GM12878 (cell line): Measurements from ENCODE around the gene SLAMF9. TPM values are rescaled to one million over a fixed set of nuclear protein-coding genes. Genes with fewer than 3 reads are reported as not detected.

ENCODE experiments used
- ATAC-seq: fragments of 200-7000 bp; cut with Tn5 transposase; 3 replicates; pipeline ENCODE4 v1.9.1; 2020; ENCODE audit warnings: mild to moderate bottlenecking, moderate library complexity
- BruUV-seq: library from RNA; stranded (reverse); fragments of 400-500 nt; replicated peaks from 2 replicates; lab custom pipeline; 2021; lab: Mats Ljungman, UMichigan
- CTCF ChIA-PET: fragments of 300-600 bp; sonication (Branson Sonifier 250); formaldehyde crosslinking; extraction: SDS; loops from one replicate; lab custom pipeline; 2021; ENCODE audit warnings: inconsistent platforms; lab: Yijun Ruan, JAX
- POLR2A ChIA-PET: fragments of 350-600 bp; formaldehyde crosslinking; extraction: SDS; loops from one replicate; lab custom pipeline; 2021; ENCODE audit warnings: inconsistent platforms; lab: Charles Lee
- RAD21 ChIA-PET: fragments of 300-600 bp; sonication (Branson Sonifier 250); formaldehyde crosslinking; loops from one replicate; lab custom pipeline; 2023; ENCODE audit warnings: antibody characterized with exemption; ENCODE audit not compliant: unreplicated experiment; lab: Charles Lee
- SMC1A ChIA-PET: fragments of 300-600 bp; sonication (Branson Sonifier 250); formaldehyde crosslinking; loops from one replicate; lab custom pipeline; 2023; ENCODE audit not compliant: unreplicated experiment, uncharacterized antibody; lab: Charles Lee
- DNase-seq: peaks from one replicate; pipeline ENCODE4 v3.0.0-alpha.2; 2011; ENCODE audit warnings: low read depth, low spot score
- FAIRE-seq: peaks from 3 replicates; lab custom pipeline; 2011; peaks lifted over from hg19 to GRCh38; lab: Jason Lieb, UNC
- H2AFZ ChIP-seq: 2 replicates; pipeline ENCODE4 v1.6.0; 2011; ENCODE audit warnings: low read depth, low read length, control low read depth; ENCODE audit not compliant: control insufficient read depth
- H3K27ac ChIP-seq: 2 replicates; pipeline ENCODE4 v1.5.1; 2011; ENCODE audit warnings: control low read depth; ENCODE audit not compliant: control insufficient read depth, insufficient read depth
- H3K27me3 ChIP-seq, 2 experiments: replicated peaks in 1 of 2; 2 replicates each; pipeline versions ENCODE4 v1.6.0 to v1.6.1; 2011; ENCODE audit warnings: low read length in 1 of 2; ENCODE audit not compliant: control insufficient read depth in 2 of 2, insufficient read depth in 2 of 2
- H3K36me3 ChIP-seq, 2 experiments: 2 replicates each; pipeline ENCODE4 v1.5.1; 2011; ENCODE audit warnings: low read length in 1 of 2; ENCODE audit not compliant: control insufficient read depth in 2 of 2, insufficient read depth in 2 of 2
- H3K4me1 ChIP-seq: 2 replicates; pipeline ENCODE4 v1.6.1; 2011; ENCODE audit warnings: mild to moderate bottlenecking, low read length, moderate library complexity, mixed read lengths; ENCODE audit not compliant: control insufficient read depth, insufficient read depth
- H3K4me2 ChIP-seq: 2 replicates; pipeline ENCODE4 v1.6.0; 2011; ENCODE audit warnings: control low read depth; ENCODE audit not compliant: control insufficient read depth, insufficient read depth
- H3K4me3 ChIP-seq: fragments of 200-600 bp; sonication (generic); 2 replicates; pipeline ENCODE4 v1.5.1; 2016
- H3K79me2 ChIP-seq: 2 replicates; pipeline ENCODE4 v1.6.0; 2011; ENCODE audit warnings: low read length; ENCODE audit not compliant: control insufficient read depth, insufficient read depth
- H3K9ac ChIP-seq: 2 replicates; pipeline ENCODE4 v1.8.0; 2011; ENCODE audit warnings: low read length, control low read depth, mixed read lengths; ENCODE audit not compliant: control insufficient read depth, insufficient read depth
- H3K9me3 ChIP-seq: replicated peaks from 3 replicates; pipeline ENCODE4 v1.5.1; 2011; ENCODE audit warnings: mild to moderate bottlenecking, low read length; ENCODE audit not compliant: control insufficient read depth, insufficient read depth
- H4K20me1 ChIP-seq: 2 replicates; pipeline ENCODE4 v1.6.0; 2011; ENCODE audit not compliant: control insufficient read depth, insufficient read depth
- ATF7 ChIP-seq: fragments of 450-650 bp; IDR thresholded peaks from 2 replicates; pipeline ENCODE4 v1.6.1; 2016; ENCODE audit warnings: low read depth, mild to moderate bottlenecking
- BRCA1 ChIP-seq: IDR thresholded peaks from 2 replicates; pipeline ENCODE4 v1.6.1; 2011; ENCODE audit warnings: low read depth, low read length, improper control_type of control experiment
- CREB1 ChIP-seq: IDR thresholded peaks from 2 replicates; pipeline ENCODE4 v1.6.1; 2012; ENCODE audit warnings: low read depth, mild to moderate bottlenecking, inconsistent platforms
- E4F1 ChIP-seq: fragments of 450-650 bp; IDR thresholded peaks from 2 replicates; pipeline ENCODE4 v1.6.1; 2018; ENCODE audit warnings: borderline replicate concordance, mild to moderate bottlenecking; ENCODE audit not compliant: partially characterized antibody
- FOXK2 ChIP-seq: fragments of 450-650 bp; IDR thresholded peaks from 2 replicates; pipeline ENCODE4 v1.6.1; 2017; ENCODE audit warnings: mild to moderate bottlenecking, moderate library complexity
- HSF1 ChIP-seq: fragments of 150-350 bp; IDR thresholded peaks from 2 replicates; pipeline ENCODE4 v1.6.1; 2014; ENCODE audit warnings: mild to moderate bottlenecking, low read depth, low read length
- MEF2A ChIP-seq: IDR thresholded peaks from 2 replicates; pipeline ENCODE4 v1.6.1; 2011; ENCODE audit warnings: low read depth, mild to moderate bottlenecking, low read length, moderate library complexity; ENCODE audit not compliant: insufficient read depth
- MTA2 ChIP-seq: fragments of 450-650 bp; IDR thresholded peaks from 2 replicates; pipeline ENCODE4 v1.6.1; 2016; ENCODE audit warnings: low read depth, mild to moderate bottlenecking, moderate library complexity
- NBN ChIP-seq: fragments of 450-650 bp; IDR thresholded peaks from 2 replicates; pipeline ENCODE4 v1.6.1; 2016
- RCOR1 ChIP-seq: conservative IDR thresholded peaks from 2 replicates; pipeline ENCODE4 v1.6.1; 2012; ENCODE audit warnings: low read depth, low read length, improper control_type of control experiment
- RELB ChIP-seq: fragments of 450-650 bp; IDR thresholded peaks from 2 replicates; pipeline ENCODE4 v1.6.1; 2017; ENCODE audit warnings: low read depth, mild to moderate bottlenecking, moderate library complexity
- SMARCA5 ChIP-seq: fragments of 450-650 bp; IDR thresholded peaks from 2 replicates; pipeline ENCODE4 v1.6.1; 2017; ENCODE audit warnings: mild to moderate bottlenecking
- WGBS: methylation state at CpG from one replicate; pipeline ENCODE4 v1.1.6; 2016; ENCODE audit warnings: low lambda C conversion rate; ENCODE audit not compliant: insufficient replicate concordance, insufficient coverage; ENCODE audit errors: missing lambda C conversion rate; 5-methylcytosine and 5-hydroxymethylcytosine counted together
- in situ Hi-C: fragments of 300-500 bp; cut with MboI; formaldehyde crosslinking; loops from 9 replicates; pipeline ENCODE4 v1.14.3; 2018; ENCODE audit warnings: mixed read lengths
- intact Hi-C: fragments of 100-400 bp; cut with micrococcal nuclease; formaldehyde crosslinking; loops from one replicate; pipeline ENCODE4 v1.14.2; 2022; ENCODE audit not compliant: unreplicated experiment
- polyA plus RNA-seq, 11 experiments: library from polyadenylated mRNA; depleted of rRNA in 4 of 11; unstranded in 6 of 11; stranded (reverse) in 5 of 11; fragments of >200 nt; fragmentation: Nextera tagmentation in 4 of 11; fragmentation: Illumina TruSeq in 1 of 11; extraction: Ambion mirVana in 4 of 11; extraction: Trizol in 1 of 11; gene quantifications; 1 replicate in 1 of 11; 2 replicates in 10 of 11; pipeline versions ENCODE4 v1.2.1 to v1.2.3, GENCODE V29; 2011 to 2016; ENCODE audit warnings: inconsistent platforms in 2 of 11, missing spikeins in 2 of 11, low read depth in 1 of 11
- total RNA-seq, 4 experiments: library from RNA; depleted of rRNA in 3 of 4; stranded (reverse); fragments of >200 nt in 3 of 4; fragmentation: Illumina TruSeq in 1 of 4; extraction: Trizol in 1 of 4; gene quantifications; 2 replicates each; pipeline versions ENCODE4 v1.2.1 to v1.2.3, GENCODE V29; 2013 to 2021
- TF ChIP-seq, protein P1 (sequence below): fragments of 450-650 bp; IDR thresholded peaks from 2 replicates; pipeline ENCODE4 v1.6.1; 2016; ENCODE audit warnings: mild to moderate bottlenecking, moderate library complexity, borderline replicate concordance

Gene SLAMF9
- total and polyA plus RNA-seq, 10 of the 15 experiments (the other 5 are each of a cell fraction or from before 2014, with no cell fraction given), result not detected

- TF ChIP-seq MTA2, result peak; percentile 37; the same call in 1 of the 2 replicates
- TF ChIP-seq RELB, result 0 out of 2 replicates have a peak, but pooled peaks have one; percentile 70
- peak; percentile 77 for TF ChIP-seq FOXK2
- TF ChIP-seq CREB1, result peak; percentile 77
- TF ChIP-seq NBN, result 0 out of 2 replicates have a peak, but pooled peaks have one; percentile 16
- no peak for TF ChIP-seq SMARCA5
- TF ChIP-seq ATF7, result peak; percentile 68
Measured at GRCh38 chr1:159921251-159921650, 32.8 kb downstream of the SLAMF9 start (continued).

GRCh38 chr1:159920651-159921050, 33.4 kb downstream of the SLAMF9 start:
- RAD21 ChIA-PET, result interaction anchor here (7.5 kb wide), 1 partner anchor 29 kb away, joined by 94 read pairs; no protein-coding TSS in a partner anchor
- H4K20me1 ChIP-seq, result no peaks in the 10 kb centered on the region
- DNase-seq (no peak), ATAC-seq (no peak), FAIRE-seq (no peak)
- H3K4me3 ChIP-seq, result peak overlapping the region; percentile 82; the same call in 1 of the 2 replicates
- H3K9ac ChIP-seq, result no peak overlapping the region
- no TSS peak for BruUV-seq
- H3K9me3 ChIP-seq, result no peaks in the 10 kb centered on the region
- WGBS, result 64% methylated on average over 1 of the region's 1 CpG
- SMC1A ChIA-PET, result interaction anchor here (1.4 to 8.1 kb wide), 4 partner anchors 29 to 121 kb away, joined by 3 to 83 read pairs (median 34); no protein-coding TSS in a partner anchor
- POLR2A ChIA-PET, result interaction anchor here (0.6 to 5.2 kb wide), 2 partner anchors 13 to 89 kb away, joined by 3 to 23 read pairs; no protein-coding TSS in a partner anchor
- peaks cover 8 to 28% of the 10 kb centered on the region in 2 experiments; a peak in 3 of 4 replicates for H3K36me3 ChIP-seq
- H3K4me1 ChIP-seq, result peaks cover 25% of the 10 kb centered on the region
- CTCF ChIA-PET, result interaction anchor here (1.6 to 22.4 kb wide), 5 partner anchors 15 to 96 kb away, joined by 3 to 422 read pairs (median 35); no protein-coding TSS in a partner anchor
- peaks cover 61% of the 10 kb centered on the region for H3K79me2 ChIP-seq
- intact Hi-C loops, result loop anchor here (10.0 kb wide), 1 partner anchor 846 kb away; the partner anchor contains the start of gene AIM2
- peak overlapping the region; percentile 82 for H3K27ac ChIP-seq
- in situ Hi-C loops, result no loop called here
- no peak overlapping the region for H2AFZ ChIP-seq
- no peaks in the 10 kb centered on the region for H3K27me3 ChIP-seq
- H3K4me2 ChIP-seq, result peak overlapping the region; percentile 68
- TF ChIP-seq HSF1 (no peak), BRCA1 (no peak), E4F1 (no peak), MEF2A (no peak), RCOR1 (no peak)
- TF ChIP-seq, protein P1, sequence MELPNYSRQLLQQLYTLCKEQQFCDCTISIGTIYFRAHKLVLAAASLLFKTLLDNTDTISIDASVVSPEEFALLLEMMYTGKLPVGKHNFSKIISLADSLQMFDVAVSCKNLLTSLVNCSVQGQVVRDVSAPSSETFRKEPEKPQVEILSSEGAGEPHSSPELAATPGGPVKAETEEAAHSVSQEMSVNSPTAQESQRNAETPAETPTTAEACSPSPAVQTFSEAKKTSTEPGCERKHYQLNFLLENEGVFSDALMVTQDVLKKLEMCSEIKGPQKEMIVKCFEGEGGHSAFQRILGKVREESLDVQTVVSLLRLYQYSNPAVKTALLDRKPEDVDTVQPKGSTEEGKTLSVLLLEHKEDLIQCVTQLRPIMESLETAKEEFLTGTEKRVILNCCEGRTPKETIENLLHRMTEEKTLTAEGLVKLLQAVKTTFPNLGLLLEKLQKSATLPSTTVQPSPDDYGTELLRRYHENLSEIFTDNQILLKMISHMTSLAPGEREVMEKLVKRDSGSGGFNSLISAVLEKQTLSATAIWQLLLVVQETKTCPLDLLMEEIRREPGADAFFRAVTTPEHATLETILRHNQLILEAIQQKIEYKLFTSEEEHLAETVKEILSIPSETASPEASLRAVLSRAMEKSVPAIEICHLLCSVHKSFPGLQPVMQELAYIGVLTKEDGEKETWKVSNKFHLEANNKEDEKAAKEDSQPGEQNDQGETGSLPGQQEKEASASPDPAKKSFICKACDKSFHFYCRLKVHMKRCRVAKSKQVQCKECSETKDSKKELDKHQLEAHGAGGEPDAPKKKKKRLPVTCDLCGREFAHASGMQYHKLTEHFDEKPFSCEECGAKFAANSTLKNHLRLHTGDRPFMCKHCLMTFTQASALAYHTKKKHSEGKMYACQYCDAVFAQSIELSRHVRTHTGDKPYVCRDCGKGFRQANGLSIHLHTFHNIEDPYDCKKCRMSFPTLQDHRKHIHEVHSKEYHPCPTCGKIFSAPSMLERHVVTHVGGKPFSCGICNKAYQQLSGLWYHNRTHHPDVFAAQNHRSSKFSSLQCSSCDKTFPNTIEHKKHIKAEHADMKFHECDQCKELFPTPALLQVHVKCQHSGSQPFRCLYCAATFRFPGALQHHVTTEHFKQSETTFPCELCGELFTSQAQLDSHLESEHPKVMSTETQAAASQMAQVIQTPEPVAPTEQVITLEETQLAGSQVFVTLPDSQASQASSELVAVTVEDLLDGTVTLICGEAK, result no peak
